Lung (tissue), 12 donors: Measurements from ENCODE around the gene CATSPERZ. TPM values are rescaled to one million over a fixed set of nuclear protein-coding genes. Genes with fewer than 3 reads are reported as not detected.

ENCODE experiments used
- ATAC-seq: fragments of 200-7000 bp; cut with Tn5 transposase; one replicate; pipeline ENCODE4 v1.9.1; 2020; ENCODE audit warnings: moderate number of reproducible peaks; ENCODE audit not compliant: insufficient read depth, low FRiP score
- DNase-seq, 3 donors: peaks; one replicate each; pipeline ENCODE4 v3.0.0-alpha.2; 2013 to 2017
- H3K27ac ChIP-seq, 2 donors: one replicate each; pipeline ENCODE4 v1.5.1; 2013; ENCODE audit warnings: mild to moderate bottlenecking in 2 of 2, moderate library complexity in 2 of 2, control low read depth in 1 of 2, inconsistent platforms in 1 of 2, low read depth in 1 of 2, low read length in 1 of 2
- H3K27me3 ChIP-seq, 3 donors: one replicate each; pipeline ENCODE4 v1.5.1; 2013; ENCODE audit warnings: low read length in 2 of 3; ENCODE audit not compliant: control insufficient read depth in 3 of 3, insufficient read depth in 3 of 3
- H3K36me3 ChIP-seq, 4 donors: one replicate each; pipeline ENCODE4 v1.5.1; 2013; ENCODE audit warnings: low read length in 4 of 4, mild to moderate bottlenecking in 1 of 4, moderate library complexity in 1 of 4; ENCODE audit not compliant: control insufficient read depth in 4 of 4, insufficient read depth in 4 of 4
- H3K4me1 ChIP-seq, 5 donors: one replicate each; pipeline ENCODE4 v1.5.1; 2013; ENCODE audit warnings: low read length in 5 of 5, mild to moderate bottlenecking in 2 of 5, moderate library complexity in 1 of 5; ENCODE audit not compliant: control insufficient read depth in 5 of 5, insufficient read depth in 5 of 5
- H3K4me3 ChIP-seq: one replicate; pipeline ENCODE4 v1.5.1; 2013; ENCODE audit warnings: mild to moderate bottlenecking, control low read depth, moderate library complexity
- H3K9ac ChIP-seq, 2 donors: one replicate each; pipeline ENCODE4 v1.5.1; 2013; ENCODE audit warnings: low read length in 2 of 2, control low read depth in 1 of 2; ENCODE audit not compliant: insufficient read depth in 1 of 2
- H3K9me3 ChIP-seq, 4 donors: one replicate each; pipeline ENCODE4 v1.5.1; 2013; ENCODE audit warnings: low read length in 3 of 4, mild to moderate bottlenecking in 1 of 4, moderate library complexity in 1 of 4; ENCODE audit not compliant: control insufficient read depth in 4 of 4, insufficient read depth in 3 of 4
- CTCF ChIP-seq: IDR thresholded peaks from 2 replicates; pipeline ENCODE4 v1.5.1; 2012; ENCODE audit warnings: mild to moderate bottlenecking; ENCODE audit errors: control extremely low read depth, extremely low read depth
- whole genome bisulfite sequencing, 2 donors: extraction: QIAGEN DNeasy Blood & Tissue Kit; methylation state at CpG; one replicate each; pipeline ENCODE4 v1.1.7; 2013; 5-methylcytosine and 5-hydroxymethylcytosine counted together
- polyA plus RNA-seq, 2 donors: library from polyadenylated mRNA; stranded (reverse); fragments of 200-250 nt; gene quantifications; one replicate each; pipeline ENCODE4 v1.2.1, GENCODE V29; 2013
- total RNA-seq, 2 donors: library from RNA; depleted of rRNA in 1 of 2; stranded (reverse); fragments of >200 nt in 1 of 2; gene quantifications; one replicate each; pipeline ENCODE4 v1.2.1, GENCODE V29; 2014 to 2021
- donor health status: control.
- donor health status: control.
- donor health status: Bipolar disorder and iron deficiency.
- donor health status: healthy.
- donor health status: DM: yes; HTN: yes; CAD: no.

Gene CATSPERZ
- total and polyA plus RNA-seq, 4 donors, result 0.31 to 0.98 (median 0.67) TPM; not detected in 1

- DNase-seq, result no peak
- Histone ChIP-seq H3K36me3 (peaks cover 0 to 3% (median 0%) of the 10 kb centered on the region in 4 donors), H3K27me3 (peaks cover 0 to 22% (median 16%) of the 10 kb centered on the region in 3 donors), H3K4me1 (peaks cover 0 to 29% (median 0%) of the 10 kb centered on the region in 5 donors), H3K27ac (no peak overlapping the region), H3K9me3 (peaks cover 0 to 5% (median 0%) of the 10 kb centered on the region in 4 donors), H3K4me3 (no peak overlapping the region), H3K9ac (no peak overlapping the region)
- ATAC-seq, result no peak
- 91 to 92% methylated on average over 8 to 9 of the region's 9 CpGs for WGBS, 2 donors
- TF ChIP-seq CTCF, result no peak
Observed at GRCh38 chr11:64288353-64288750, 11.8 kb upstream of the CATSPERZ start.

- H3K4me1 ChIP-seq, result peaks cover 0 to 22% (median 0%) of the 10 kb centered on the region in 5 donors
- H3K27ac ChIP-seq, result no peak overlapping the region
- ATAC-seq (no peak), DNase-seq (no peak)
- no peak for TF ChIP-seq CTCF
- H3K9ac ChIP-seq, result no peak overlapping the region
- H3K36me3 ChIP-seq, result peaks cover 0 to 3% (median 0%) of the 10 kb centered on the region in 4 donors
- H3K27me3 ChIP-seq, result peaks cover 0 to 28% (median 21%) of the 10 kb centered on the region in 3 donors
- H3K4me3 ChIP-seq, result no peak overlapping the region
- WGBS, 2 donors, result 93 to 98% methylated on average over 13 of the region's 13 CpGs
- peaks cover 0 to 5% (median 0%) of the 10 kb centered on the region in 4 donors for H3K9me3 ChIP-seq
Observed at GRCh38 chr11:64289002-64289564, 11.1 kb upstream of the CATSPERZ start.

- TF ChIP-seq CTCF, result no peak
- Histone ChIP-seq H3K27me3 (peaks cover 0 to 42% (median 32%) of the 10 kb centered on the region in 3 donors), H3K36me3 (peaks cover 0 to 3% (median 0%) of the 10 kb centered on the region in 4 donors), H3K27ac (no peak overlapping the region), H3K9me3 (peaks cover 0 to 5% (median 0%) of the 10 kb centered on the region in 4 donors), H3K4me1 (peaks cover 0 to 19% (median 0%) of the 10 kb centered on the region in 5 donors), H3K4me3 (no peak overlapping the region), H3K9ac (no peak overlapping the region)
- WGBS, 2 donors, result 48 to 56% methylated on average over 10 of the region's 10 CpGs
- ATAC-seq (no peak), DNase-seq (no peak)
Observed at GRCh38 chr11:64290352-64291261, 9.6 kb upstream of the CATSPERZ start.
